Activated CD4-positive, alpha-beta T cell treated with anti-CD3 and anti-CD28 coated beads, Interleukin-2, amount 50 U/mL, for 16 hours (primary cell): Measurements from ENCODE around the gene TRIM29.
A peak's percentile ranks its signal among the peaks of the same experiment; 100 is the strongest.

Experiments
- DNase-seq: peaks from one replicate; pipeline ENCODE4 v3.0.0-alpha.2; 2020

The TRIM29 gene

GRCh38 chr11:120122924-120123683, 14.8 kb downstream of the TRIM29 start:
- DNase-seq: no peak

- no peak for DNase-seq
Measured at GRCh38 chr11:120121914-120122473, 15.9 kb downstream of the TRIM29 start.

- DNase-seq: no peak
Measured at GRCh38 chr11:120121336-120121735, 16.6 kb downstream of the TRIM29 start.

- no peak for DNase-seq
Measured at GRCh38 chr11:120120805-120121335, 17.0 kb downstream of the TRIM29 start.

GRCh38 chr11:120119121-120119520, 18.8 kb downstream of the TRIM29 start:
- DNase-seq: no peak

GRCh38 chr11:120117991-120118390, 19.9 kb downstream of the TRIM29 start:
- no peak for DNase-seq

- no peak for DNase-seq
Measured at GRCh38 chr11:120116966-120117365, 20.9 kb downstream of the TRIM29 start.

- DNase-seq: no peak
Measured at GRCh38 chr11:120115272-120116000, 22.5 kb downstream of the TRIM29 start.

- no peak for DNase-seq
Measured at GRCh38 chr11:120112174-120112796, 25.6 kb downstream of the TRIM29 start.

GRCh38 chr11:120109531-120109930, 28.4 kb downstream of the TRIM29 start:
- DNase-seq: no peak

GRCh38 chr11:120108785-120109168, 29.1 kb downstream of the TRIM29 start:
- no peak for DNase-seq

GRCh38 chr11:120108154-120108784, 29.6 kb downstream of the TRIM29 start:
- peak; percentile 62 for DNase-seq

GRCh38 chr11:120107692-120108091, 30.2 kb downstream of the TRIM29 start:
- DNase-seq: no peak

GRCh38 chr11:120106354-120107150, 31.4 kb downstream of the TRIM29 start:
- no peak for DNase-seq

- DNase-seq: no peak
Measured at GRCh38 chr11:120105576-120105975, 32.3 kb downstream of the TRIM29 start.

- DNase-seq: no peak
Measured at GRCh38 chr11:120104041-120104565, 33.8 kb downstream of the TRIM29 start.

GRCh38 chr11:120102864-120103122, 35.1 kb downstream of the TRIM29 start:
- DNase-seq: no peak

GRCh38 chr11:120102050-120102863, 35.7 kb downstream of the TRIM29 start:
- DNase-seq: no peak

GRCh38 chr11:120098503-120099020, 39.4 kb downstream of the TRIM29 start:
- no peak for DNase-seq

- no peak for DNase-seq
Measured at GRCh38 chr11:120097721-120098385, 40.1 kb downstream of the TRIM29 start.
